Stomach smooth muscle (tissue), 2 donors: Measurements from ENCODE around the gene KREMEN1.

ENCODE experiments used
- H3K27ac ChIP-seq: one replicate; pipeline ENCODE4 v1.7.0; 2013; ENCODE audit warnings: mild to moderate bottlenecking, low read length, inconsistent platforms
- H3K27me3 ChIP-seq, 2 donors: one replicate each; pipeline ENCODE4 v1.7.0; 2013; ENCODE audit warnings: low read length in 2 of 2; ENCODE audit not compliant: insufficient read depth in 2 of 2, control insufficient read depth in 1 of 2
- H3K36me3 ChIP-seq, 2 donors: one replicate each; pipeline ENCODE4 v1.7.0; 2013; ENCODE audit warnings: low read length in 2 of 2; ENCODE audit not compliant: control insufficient read depth in 2 of 2, insufficient read depth in 2 of 2
- H3K4me1 ChIP-seq: one replicate; pipeline ENCODE4 v1.7.0; 2013; ENCODE audit warnings: low read length; ENCODE audit not compliant: control insufficient read depth, insufficient read depth
- H3K4me3 ChIP-seq, 2 donors: one replicate each; pipeline ENCODE4 v1.7.0; 2013; ENCODE audit warnings: low read length in 2 of 2
- H3K9ac ChIP-seq, 2 donors: one replicate each; pipeline ENCODE4 v1.7.0; 2013; ENCODE audit warnings: low read length in 2 of 2, mild to moderate bottlenecking in 1 of 2
- H3K9me3 ChIP-seq, 2 donors: one replicate each; pipeline ENCODE4 v1.7.0; 2013; ENCODE audit warnings: low read length in 2 of 2; ENCODE audit not compliant: control insufficient read depth in 2 of 2
- donor health status: healthy.
- donor health status: Pancreatic carcinoma.

Gene KREMEN1

DNA sequence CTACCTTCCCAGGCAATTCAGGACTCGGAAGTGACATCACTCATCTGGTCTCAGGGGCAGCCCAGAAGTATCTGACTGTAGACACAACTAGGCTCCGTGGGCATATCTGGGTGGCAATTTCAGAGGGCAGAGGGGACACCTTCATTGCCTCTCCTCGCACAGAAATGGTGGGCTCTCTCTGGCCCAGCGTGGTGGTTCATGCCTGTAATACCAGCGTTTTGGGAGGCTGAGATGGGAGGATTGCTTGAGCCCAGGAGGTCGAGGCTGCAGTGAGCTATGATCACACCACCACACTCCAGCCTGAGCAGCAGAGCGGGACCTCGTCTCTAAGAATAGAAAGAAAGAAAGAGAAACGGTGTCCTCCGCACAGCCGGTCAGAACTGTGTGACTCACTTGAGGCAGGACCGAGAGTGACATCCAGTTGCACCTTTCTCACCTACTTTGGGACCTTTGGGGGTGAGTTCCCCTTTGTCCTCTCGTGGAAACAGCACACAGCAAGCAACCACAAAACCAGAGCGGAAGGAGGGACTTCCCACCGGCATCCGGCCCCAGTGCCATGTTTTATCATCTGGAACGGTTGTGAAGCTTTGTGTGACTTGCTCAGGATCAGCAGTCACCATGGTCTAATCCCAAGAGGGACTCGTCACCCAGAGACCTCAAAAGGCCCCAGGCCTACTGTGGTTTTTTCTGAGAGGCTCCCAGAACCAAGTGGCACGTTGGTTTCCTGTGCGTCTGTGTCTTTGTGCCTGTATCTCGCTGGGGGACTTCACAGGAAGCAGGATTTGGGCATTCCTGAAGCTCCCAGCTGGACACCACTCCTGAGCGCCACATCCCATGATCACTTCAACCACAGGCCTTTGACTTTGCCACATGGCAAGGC is 94.4 kb downstream of the KREMEN1 start:
- Histone ChIP-seq H3K4me3 (no peak overlapping the region), H3K9me3 (no peaks in the 10 kb centered on the region), H3K27me3 (peaks cover 0 to 2% of the 10 kb centered on the region in 2 donors), H3K36me3 (no peaks in the 10 kb centered on the region), H3K9ac (no peak overlapping the region), H3K4me1 (no peaks in the 10 kb centered on the region), H3K27ac (no peak overlapping the region)

DNA sequence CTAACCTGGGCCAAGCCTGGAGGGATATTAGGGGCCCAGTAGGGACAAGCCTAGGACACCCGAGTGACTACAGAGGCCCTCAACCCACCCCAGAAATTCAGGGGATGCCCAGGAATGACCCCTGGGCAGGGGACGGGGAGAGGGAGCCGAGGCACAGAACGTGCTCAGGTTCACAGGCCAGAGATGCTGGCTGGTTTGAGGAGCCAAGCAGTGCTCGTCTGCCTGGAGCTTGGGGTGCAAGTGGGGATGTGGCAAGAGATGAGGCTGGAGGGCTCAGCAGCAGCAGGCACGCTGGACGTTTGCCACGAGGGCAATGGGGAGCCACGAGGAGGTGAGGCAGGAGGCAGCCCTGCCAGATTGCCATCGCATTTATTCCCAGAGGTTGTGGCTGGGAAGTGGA is 98.9 kb downstream of the KREMEN1 start:
- Histone ChIP-seq H3K27ac (no peak overlapping the region), H3K9me3 (peaks cover 0 to 3% of the 10 kb centered on the region in 2 donors), H3K9ac (no peak overlapping the region), H3K27me3 (peaks cover 0 to 2% of the 10 kb centered on the region in 2 donors), H3K36me3 (no peaks in the 10 kb centered on the region), H3K4me3 (no peak overlapping the region), H3K4me1 (no peaks in the 10 kb centered on the region)

DNA sequence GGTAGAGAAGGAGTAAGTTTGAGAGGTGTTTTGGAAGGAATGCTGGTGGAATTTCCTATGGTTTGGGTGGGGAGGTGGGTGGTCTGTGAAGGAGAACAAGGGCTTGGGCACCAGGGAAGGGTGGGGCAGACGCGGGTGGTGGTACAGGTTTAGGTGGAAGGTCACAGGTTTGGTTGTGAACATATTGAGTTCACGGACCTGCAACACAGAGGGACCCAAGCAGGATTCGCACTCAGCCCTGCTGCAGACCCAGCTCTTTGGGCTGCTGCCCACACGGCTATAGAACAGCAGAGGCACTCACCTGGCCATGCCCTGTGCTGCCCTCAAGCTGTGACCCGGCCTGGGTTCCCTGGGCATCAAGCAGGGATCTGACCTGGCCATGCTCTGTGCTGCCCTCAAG is 99.4 kb downstream of the KREMEN1 start:
- Histone ChIP-seq H3K9ac (no peak overlapping the region), H3K9me3 (peaks cover 0 to 3% of the 10 kb centered on the region in 2 donors), H3K4me3 (no peak overlapping the region), H3K36me3 (no peaks in the 10 kb centered on the region), H3K27me3 (peaks cover 0 to 2% of the 10 kb centered on the region in 2 donors), H3K4me1 (no peaks in the 10 kb centered on the region), H3K27ac (no peak overlapping the region)

DNA sequence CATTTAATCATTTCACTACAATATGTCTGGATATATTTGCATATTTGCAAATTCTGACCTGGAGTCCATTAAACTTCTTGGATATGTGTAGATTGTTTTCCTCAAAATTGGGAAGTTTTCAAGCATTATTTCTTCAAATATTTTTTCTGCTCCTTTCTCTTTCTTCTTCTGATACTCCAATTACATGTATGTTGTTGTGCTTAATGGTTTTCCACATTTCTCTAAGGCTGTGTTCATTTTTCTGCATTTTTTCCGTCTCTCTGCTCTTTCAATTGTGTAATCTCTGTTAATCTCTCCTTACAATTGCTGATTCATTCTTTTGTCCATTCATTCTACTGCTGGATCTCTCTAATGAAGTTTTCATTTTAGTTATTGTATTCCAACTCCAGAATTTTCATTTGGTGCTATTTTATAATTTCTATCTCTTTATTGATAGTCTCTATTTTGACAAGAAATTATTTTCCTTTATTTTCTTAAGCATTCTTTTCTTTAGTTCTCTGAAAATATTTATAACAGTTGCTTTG is 102.5 kb downstream of the KREMEN1 start:
- no peak overlapping the region for H3K4me3 ChIP-seq
- H3K27ac ChIP-seq: no peak overlapping the region
- no peaks in the 10 kb centered on the region for H3K36me3 ChIP-seq
- H3K9me3 ChIP-seq: peaks cover 0 to 7% of the 10 kb centered on the region in 2 donors
- H3K9ac ChIP-seq: no peak overlapping the region
- no peaks in the 10 kb centered on the region for H3K4me1 ChIP-seq
- peaks cover 0 to 2% of the 10 kb centered on the region in 2 donors for H3K27me3 ChIP-seq

DNA sequence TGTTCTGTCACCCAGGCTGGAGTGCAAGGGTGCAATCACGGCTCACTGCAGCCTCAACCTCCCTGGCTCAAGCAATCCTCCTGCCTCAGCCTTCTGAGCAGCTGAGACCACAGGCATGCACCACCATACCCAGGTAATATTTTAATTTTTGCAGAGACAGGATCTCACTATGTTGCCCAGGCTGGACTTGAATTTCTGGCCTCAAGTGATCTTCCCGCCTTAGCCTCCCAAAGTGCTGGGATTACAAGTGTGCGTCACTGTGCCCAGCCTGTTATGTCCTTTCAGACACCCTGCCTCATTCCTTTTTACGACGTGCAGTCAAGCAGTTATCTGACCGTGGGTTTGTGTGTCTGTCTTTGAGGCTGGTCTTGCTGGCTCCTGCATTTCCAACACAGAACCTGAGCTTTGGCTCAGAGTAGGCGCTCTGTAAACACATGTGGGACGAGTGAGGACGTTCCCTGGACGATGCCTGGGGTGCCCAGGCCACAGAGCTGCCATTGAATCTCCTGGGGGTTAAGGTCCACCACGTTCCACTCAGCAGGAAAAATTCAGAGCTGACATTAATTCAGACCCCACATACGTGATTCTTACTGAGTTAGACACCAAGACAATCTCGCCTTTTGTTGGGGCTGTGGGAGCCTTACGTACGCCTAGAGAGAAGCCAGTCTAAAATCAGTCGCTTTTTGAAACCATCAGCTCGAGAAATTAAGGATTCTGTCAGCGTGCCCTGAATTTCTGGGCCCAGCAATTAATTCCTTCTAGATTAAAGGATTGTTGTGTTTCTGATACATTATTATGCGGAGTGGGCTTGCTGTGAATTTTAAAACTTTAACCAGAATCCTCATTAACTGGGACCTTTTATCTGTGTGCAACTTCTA is 111.4 kb downstream of the KREMEN1 start:
- Histone ChIP-seq H3K9ac (no peak overlapping the region), H3K9me3 (peaks cover 0 to 4% of the 10 kb centered on the region in 2 donors), H3K27ac (no peak overlapping the region), H3K36me3 (no peaks in the 10 kb centered on the region), H3K4me3 (no peak overlapping the region), H3K27me3 (no peaks in the 10 kb centered on the region), H3K4me1 (no peaks in the 10 kb centered on the region)

DNA sequence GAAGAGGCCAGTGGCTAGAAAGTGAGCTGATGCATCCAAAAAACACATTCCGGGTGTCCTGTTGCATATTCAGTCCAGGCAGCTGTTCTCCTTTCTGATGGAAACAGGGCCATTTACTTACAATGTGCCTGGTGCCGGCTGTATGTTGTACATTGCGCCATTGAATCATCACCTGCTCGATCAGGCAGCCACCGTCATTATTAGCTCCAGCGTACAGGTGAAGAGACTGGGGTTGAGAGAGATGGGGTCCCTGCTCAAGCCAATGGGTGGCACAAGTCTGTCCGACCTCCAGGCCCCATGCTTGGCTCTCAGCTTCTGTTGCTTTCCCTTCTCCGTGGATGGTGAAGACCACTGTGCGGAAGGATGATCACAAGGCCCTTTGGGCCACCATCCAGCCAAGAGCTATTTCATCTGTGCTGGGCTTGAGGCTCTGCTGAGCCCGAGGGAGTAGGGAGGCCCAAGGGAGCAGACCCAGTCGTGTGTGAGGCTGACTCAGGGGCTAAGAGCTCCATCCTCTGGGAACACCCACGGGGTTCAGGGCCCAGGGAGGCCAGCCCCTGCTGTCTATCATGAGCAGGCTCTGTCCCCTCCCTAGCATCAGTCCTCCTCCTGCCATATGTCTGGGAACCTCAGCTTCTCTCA is 112.1 kb downstream of the KREMEN1 start:
- Histone ChIP-seq H3K36me3 (no peaks in the 10 kb centered on the region), H3K27ac (no peak overlapping the region), H3K9me3 (peaks cover 0 to 4% of the 10 kb centered on the region in 2 donors), H3K4me1 (no peaks in the 10 kb centered on the region), H3K27me3 (no peaks in the 10 kb centered on the region), H3K4me3 (no peak overlapping the region), H3K9ac (no peak overlapping the region)

DNA sequence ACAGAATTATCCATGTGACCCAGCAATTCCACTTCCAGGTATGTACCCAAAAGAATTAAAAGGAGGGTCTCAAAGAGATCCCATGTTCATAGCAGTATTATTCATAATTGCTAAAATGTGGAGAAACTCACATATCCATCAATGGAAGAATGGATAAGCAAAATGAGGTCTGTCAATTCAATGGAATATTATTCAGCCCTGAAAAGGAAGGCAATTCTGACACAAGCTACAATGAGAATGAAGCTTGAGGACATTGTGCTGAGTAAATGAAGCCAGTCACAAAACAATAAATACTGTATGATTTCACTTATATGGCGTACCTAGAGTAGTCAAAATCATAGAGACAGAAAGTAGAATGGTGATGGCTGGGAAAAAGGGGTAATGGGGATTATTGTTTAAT is 113.5 kb downstream of the KREMEN1 start:
- Histone ChIP-seq H3K4me1 (no peaks in the 10 kb centered on the region), H3K27me3 (no peaks in the 10 kb centered on the region), H3K36me3 (no peaks in the 10 kb centered on the region)

DNA sequence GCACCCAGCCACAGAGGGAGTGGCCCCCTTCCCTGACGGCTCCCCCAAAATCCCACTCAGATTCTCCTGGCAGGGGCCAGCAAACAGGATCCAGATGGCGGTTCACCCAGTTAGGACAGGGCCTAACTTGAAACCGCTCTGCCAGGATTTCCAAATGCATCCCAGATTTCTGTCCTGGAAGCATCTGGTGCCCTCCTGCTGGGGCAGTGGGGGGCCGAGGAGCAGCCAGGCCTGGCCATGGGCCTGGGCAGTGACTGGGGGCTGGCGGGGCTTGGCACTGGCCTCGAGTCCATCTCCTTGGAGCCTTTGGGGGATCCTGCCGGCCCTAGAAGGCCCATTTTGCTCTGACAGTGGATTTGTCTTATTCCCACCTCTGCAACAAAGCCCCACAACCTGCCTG is 115.0 kb downstream of the KREMEN1 start:
- Histone ChIP-seq H3K4me1 (no peaks in the 10 kb centered on the region), H3K4me3 (no peak overlapping the region), H3K27me3 (no peaks in the 10 kb centered on the region), H3K9me3 (no peaks in the 10 kb centered on the region), H3K27ac (no peak overlapping the region), H3K9ac (no peak overlapping the region), H3K36me3 (no peaks in the 10 kb centered on the region)

More for the DNA sequence above, 113.5 kb downstream of the KREMEN1 start:
- no peak overlapping the region for H3K27ac ChIP-seq
- H3K9ac ChIP-seq: no peak overlapping the region
- H3K9me3 ChIP-seq: no peaks in the 10 kb centered on the region
- H3K4me3 ChIP-seq: no peak overlapping the region

DNA sequence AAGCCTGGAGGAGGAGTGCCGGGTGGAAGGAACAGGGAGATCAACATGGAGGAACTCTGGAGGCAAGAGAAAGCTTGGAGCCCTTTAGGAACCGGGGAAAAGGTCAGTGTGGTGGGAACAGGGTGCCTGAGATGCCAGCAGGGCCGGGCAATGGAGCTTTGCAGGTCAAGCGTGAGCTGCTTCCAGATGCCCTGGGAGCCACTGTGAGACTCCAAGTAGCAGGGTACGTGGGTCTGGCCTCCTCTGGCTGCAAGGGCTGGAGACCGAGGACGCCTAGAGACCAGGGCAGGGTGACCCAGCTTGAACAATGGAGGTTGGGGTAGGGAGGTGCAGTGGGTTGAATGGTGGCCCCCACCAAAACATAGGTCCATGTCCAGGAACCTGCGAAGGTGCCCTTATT is 117.2 kb downstream of the KREMEN1 start:
- Histone ChIP-seq H3K27ac (no peak overlapping the region), H3K4me3 (no peak overlapping the region), H3K9ac (no peak overlapping the region), H3K27me3 (no peaks in the 10 kb centered on the region), H3K9me3 (no peaks in the 10 kb centered on the region), H3K4me1 (no peaks in the 10 kb centered on the region), H3K36me3 (no peaks in the 10 kb centered on the region)

DNA sequence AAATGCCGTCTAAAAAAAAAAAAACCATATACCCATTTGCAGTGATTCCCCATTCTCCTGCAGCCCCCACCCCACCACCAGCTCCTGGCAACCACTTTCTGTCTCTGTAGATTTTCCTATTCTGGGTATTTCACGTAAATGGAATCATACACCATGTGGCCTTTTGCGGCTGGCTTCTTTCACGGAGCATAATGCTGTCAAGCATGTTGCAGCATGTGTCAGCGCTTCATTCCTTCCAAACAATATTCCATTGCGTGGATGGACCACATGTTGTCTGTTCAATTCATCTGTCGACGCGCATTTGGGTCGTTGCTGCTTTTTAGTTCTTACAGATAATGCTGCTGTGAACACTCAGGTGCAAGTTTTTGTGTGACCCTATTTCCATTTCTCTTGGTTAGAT is 118.1 kb downstream of the KREMEN1 start:
- no peaks in the 10 kb centered on the region for H3K27me3 ChIP-seq
- H3K4me1 ChIP-seq: no peaks in the 10 kb centered on the region
- H3K27ac ChIP-seq: no peak overlapping the region
- H3K36me3 ChIP-seq: no peaks in the 10 kb centered on the region
- H3K9me3 ChIP-seq: no peaks in the 10 kb centered on the region
- H3K9ac ChIP-seq: no peak overlapping the region
- no peak overlapping the region for H3K4me3 ChIP-seq
